RWPE1 (cell line): ENCODE results near the gene CRLF1.

Experiments
- CTCF ChIA-PET: fragments of 350-600 bp; sonication (Branson Sonifier 250); formaldehyde crosslinking; extraction: SDS; loops from one replicate; lab custom pipeline; 2021; lab: Yijun Ruan, JAX
- POLR2A ChIA-PET: fragments of 400-600 bp; formaldehyde crosslinking; extraction: SDS; loops from one replicate; lab custom pipeline; 2020; ENCODE audit warnings: antibody characterized with exemption; ENCODE audit not compliant: low non-redundant PET; lab: Yijun Ruan, JAX
- DNase-seq: peaks from one replicate; pipeline ENCODE4 v3.0.0; 2012; ENCODE audit warnings: low spot score
- H3K27ac ChIP-seq: fragments of 450-650 bp; 2 replicates; pipeline ENCODE4 v1.5.1; 2017
- CTCF ChIP-seq: fragments of 450-650 bp; conservative IDR thresholded peaks from 2 replicates; pipeline ENCODE4 v1.5.1; 2017; ENCODE audit warnings: low read depth, mild to moderate bottlenecking

CRLF1 gene

DNA sequence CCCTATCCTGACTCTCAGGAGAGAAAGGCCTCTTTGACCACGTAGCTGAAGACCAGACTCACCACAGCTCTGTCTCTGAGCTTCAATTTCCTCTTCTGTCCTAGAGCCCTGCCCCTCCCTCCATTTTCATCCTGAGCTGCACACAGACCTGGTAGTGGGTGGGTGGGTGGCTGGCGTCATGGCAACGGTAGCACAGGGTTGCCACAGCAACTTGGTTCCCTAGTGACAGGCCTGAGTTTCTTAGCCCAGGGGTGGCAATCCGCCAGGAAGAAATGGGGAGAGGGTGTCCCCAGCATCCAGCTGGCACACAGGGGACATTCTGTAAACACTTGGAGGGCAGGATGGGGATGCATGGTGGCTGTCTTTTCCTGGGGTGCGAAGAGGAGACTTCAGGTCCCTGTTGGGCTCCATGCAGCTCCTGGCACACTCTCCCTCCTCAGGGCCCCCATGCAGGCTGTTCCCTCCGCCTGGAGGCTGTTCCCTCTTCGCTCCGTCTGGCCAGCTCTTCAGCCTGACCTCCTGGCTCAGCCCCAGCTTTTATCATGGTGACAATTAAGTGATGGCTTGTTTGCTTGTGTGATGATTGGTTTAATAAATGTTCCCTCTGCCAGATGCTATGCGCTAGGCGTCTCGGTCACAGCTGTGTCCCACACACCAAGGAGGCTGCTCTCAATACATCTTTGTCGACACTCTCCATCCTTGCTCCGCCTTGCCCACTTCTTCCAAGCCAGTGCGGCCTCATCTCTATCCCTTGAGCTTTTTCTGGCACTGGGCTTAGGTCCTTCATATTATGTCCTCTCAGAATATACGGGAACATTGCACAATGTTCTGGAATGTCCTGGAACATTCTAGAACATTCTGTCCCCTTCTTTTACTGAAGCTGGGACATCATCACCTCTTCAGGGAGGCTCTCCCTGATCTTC lies 22.8 kb upstream of the CRLF1 start:
- DNase-seq = no peak
- no peak for TF ChIP-seq CTCF
- ChIA-PET POLR2A (no interaction called here), CTCF (interaction anchor here (1.1 kb wide), 1 partner anchor 9 kb away, joined by 3 read pairs; no protein-coding TSS in a partner anchor)
- H3K27ac ChIP-seq = no peak overlapping the region

GRCh38 chr19:18626906-18627305 lies 20.3 kb upstream of the CRLF1 start:
- DNase-seq = no peak
- no peak for TF ChIP-seq CTCF
- CTCF ChIA-PET = interaction anchor here (0.6 kb wide), 1 partner anchor 51 kb away, joined by 5 read pairs; no protein-coding TSS in a partner anchor
- H3K27ac ChIP-seq = no peak overlapping the region
- POLR2A ChIA-PET = no interaction called here

DNA sequence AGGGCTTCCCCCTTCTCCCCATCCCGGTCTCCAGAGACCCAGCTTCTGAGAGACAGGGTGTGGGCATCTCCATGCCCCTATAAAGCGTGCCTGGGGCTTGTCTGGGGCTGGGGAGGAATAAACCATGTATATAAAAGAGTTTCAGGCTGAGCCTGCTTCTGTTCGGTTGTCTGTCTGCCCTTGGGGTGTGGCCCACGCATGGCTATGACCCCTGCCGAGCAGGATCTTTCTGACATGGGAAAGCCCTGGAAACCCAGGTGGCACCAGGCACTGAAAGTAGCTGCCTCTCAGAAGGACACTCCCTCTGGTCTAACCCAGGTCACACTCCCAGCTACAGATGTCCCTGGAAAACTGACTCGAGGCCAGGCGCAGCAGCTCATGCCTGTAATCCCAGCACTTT lies 14.3 kb upstream of the CRLF1 start:
- H3K27ac ChIP-seq = no peak overlapping the region
- CTCF ChIA-PET = interaction anchor here (0.6 to 1.0 kb wide), 2 partner anchors 9 to 110 kb away, joined by 3 to 5 read pairs; no protein-coding TSS in a partner anchor
- DNase-seq = no peak
- POLR2A ChIA-PET = interaction anchor here (0.6 kb wide), 1 partner anchor 10 kb away, joined by 6 read pairs; no protein-coding TSS in a partner anchor
- TF ChIP-seq CTCF = no peak

- H3K27ac ChIP-seq = no peak overlapping the region
- POLR2A ChIA-PET = no interaction called here
- DNase-seq = no peak
- CTCF ChIA-PET = interaction anchor here (1.0 kb wide), 1 partner anchor 9 kb away, joined by 3 read pairs; no protein-coding TSS in a partner anchor
- no peak for TF ChIP-seq CTCF
These were observed 13.7 kb upstream of the CRLF1 start for GRCh38 chr19:18620311-18620710.

DNA sequence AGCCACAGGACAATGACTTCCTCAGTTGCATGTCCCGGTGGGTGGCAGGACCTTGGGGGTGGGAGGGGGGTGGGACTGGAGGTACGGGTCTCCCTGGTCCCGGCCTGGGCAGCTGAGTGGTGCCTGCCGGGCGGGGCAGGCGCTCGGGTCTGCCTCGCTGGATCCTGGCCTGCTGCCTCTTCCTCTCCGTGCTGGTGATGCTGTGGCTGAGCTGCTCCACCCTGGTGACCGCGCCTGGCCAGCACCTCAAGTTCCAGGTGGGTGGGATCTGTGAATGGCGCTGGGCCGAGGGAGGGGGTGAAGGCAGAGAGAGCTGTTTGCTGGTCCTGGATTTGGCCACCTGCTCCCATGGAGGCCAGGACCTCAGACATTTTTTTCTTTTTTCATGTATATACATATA lies 11.6 kb upstream of the CRLF1 start:
- no peak for TF ChIP-seq CTCF
- POLR2A ChIA-PET = no interaction called here
- H3K27ac ChIP-seq = no peak overlapping the region
- CTCF ChIA-PET = no interaction called here
- no peak for DNase-seq

DNA sequence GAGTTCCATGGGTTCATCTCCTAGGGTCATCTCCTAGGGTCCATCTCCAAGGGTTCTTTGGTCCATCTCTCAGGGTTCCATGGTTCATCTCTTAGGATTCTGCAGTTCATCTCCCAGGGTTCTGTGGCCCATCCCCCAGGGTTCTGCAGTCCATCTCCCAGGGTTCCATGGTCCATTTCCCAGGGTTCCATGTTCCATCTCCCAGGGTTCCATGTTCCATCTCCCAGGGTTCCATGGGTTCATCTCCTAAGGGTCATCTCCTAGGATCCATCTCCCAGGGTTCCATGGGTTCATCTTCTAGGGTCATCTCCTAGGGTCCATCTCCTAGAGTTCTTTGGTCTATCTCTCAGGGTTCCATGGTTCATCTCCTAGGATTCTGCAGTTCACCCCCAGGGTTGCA lies 11.0 kb upstream of the CRLF1 start:
- TF ChIP-seq CTCF = no peak
- POLR2A ChIA-PET = no interaction called here
- no peak for DNase-seq
- no peak overlapping the region for H3K27ac ChIP-seq
- CTCF ChIA-PET = no interaction called here
